Mesenchymal stem cell (in vitro differentiated cells and primary cell): ENCODE results near the gene IL6R.

Source experiments
- DNase-seq: peaks from one replicate; pipeline ENCODE4 v3.0.0-alpha.2; 2013
- H2AFZ ChIP-seq: one replicate; pipeline ENCODE4 v1.6.1; 2013; ENCODE audit warnings: low read depth, mild to moderate bottlenecking, control low read depth, inconsistent platforms, low read length, moderate library complexity
- H2AK5ac ChIP-seq: 2 replicates; pipeline ENCODE4 v1.6.1; 2013; ENCODE audit warnings: low read length, moderate library complexity, mild to moderate bottlenecking, inconsistent platforms; ENCODE audit not compliant: severe bottlenecking
- H2BK120ac ChIP-seq: one replicate; pipeline ENCODE4 v1.6.1; 2013; ENCODE audit warnings: low read depth, mild to moderate bottlenecking, inconsistent platforms, low read length, moderate library complexity
- H2BK12ac ChIP-seq, 2 experiments: one replicate each; pipeline ENCODE4 v1.6.1; 2013; ENCODE audit warnings: inconsistent platforms in 2 of 2, low read length in 2 of 2, mild to moderate bottlenecking in 2 of 2, moderate library complexity in 2 of 2, control low read depth in 1 of 2
- H2BK15ac ChIP-seq: one replicate; pipeline ENCODE4 v1.6.1; 2013; ENCODE audit warnings: mild to moderate bottlenecking, low read depth, inconsistent platforms; ENCODE audit not compliant: poor library complexity, severe bottlenecking
- H2BK5ac ChIP-seq: 2 replicates; pipeline ENCODE4 v1.6.1; 2013; ENCODE audit warnings: low read depth, mild to moderate bottlenecking, low read length, control low read depth, inconsistent platforms; ENCODE audit not compliant: poor library complexity, severe bottlenecking
- H3K14ac ChIP-seq, 2 experiments: one replicate each; pipeline ENCODE4 v1.6.1; 2013; ENCODE audit warnings: inconsistent platforms in 2 of 2, low read length in 2 of 2, control low read depth in 1 of 2, mild to moderate bottlenecking in 1 of 2, moderate library complexity in 1 of 2
- H3K18ac ChIP-seq, 2 experiments: one replicate each; pipeline ENCODE4 v1.6.1; 2013; ENCODE audit warnings: inconsistent platforms in 2 of 2, low read length in 2 of 2, control low read depth in 1 of 2, low read depth in 1 of 2, mild to moderate bottlenecking in 1 of 2
- H3K23ac ChIP-seq, 2 experiments: one replicate each; pipeline ENCODE4 v1.6.1; 2013; ENCODE audit warnings: inconsistent platforms in 2 of 2, low read length in 2 of 2, mild to moderate bottlenecking in 2 of 2, moderate library complexity in 2 of 2, control low read depth in 1 of 2
- H3K27ac ChIP-seq: 2 replicates; pipeline ENCODE4 v1.5.1; 2013; ENCODE audit warnings: mild to moderate bottlenecking, moderate library complexity, low read length, control low read depth, inconsistent platforms; ENCODE audit not compliant: poor library complexity, severe bottlenecking
- H3K27me3 ChIP-seq, 2 experiments: 2 replicates each; pipeline versions ENCODE4 v1.6.1 to v1.7.0; 2013; ENCODE audit warnings: low read length in 2 of 2, mild to moderate bottlenecking in 2 of 2, moderate library complexity in 2 of 2, control low read depth in 1 of 2, inconsistent platforms in 1 of 2; ENCODE audit not compliant: control insufficient read depth in 1 of 2, insufficient read depth in 1 of 2
- H3K36me3 ChIP-seq, 2 experiments: 2 replicates each; pipeline versions ENCODE4 v1.6.1 to v1.7.0; 2013; ENCODE audit warnings: low read length in 2 of 2, control low read depth in 1 of 2, inconsistent platforms in 1 of 2, low read depth in 1 of 2, mild to moderate bottlenecking in 1 of 2; ENCODE audit not compliant: insufficient read depth in 2 of 2, control insufficient read depth in 1 of 2
- H3K4ac ChIP-seq, 2 experiments: one replicate each; pipeline ENCODE4 v1.6.1; 2013; ENCODE audit warnings: inconsistent platforms in 2 of 2, low read length in 2 of 2, mild to moderate bottlenecking in 2 of 2, moderate library complexity in 2 of 2, control low read depth in 1 of 2, low read depth in 1 of 2
- H3K4me1 ChIP-seq: 2 replicates; pipeline ENCODE4 v1.6.1; 2013; ENCODE audit warnings: low read depth, low read length, control low read depth; ENCODE audit not compliant: control insufficient read depth, insufficient read depth
- H3K4me2 ChIP-seq: 2 replicates; pipeline ENCODE4 v1.6.1; 2013; ENCODE audit warnings: low read length, mild to moderate bottlenecking, inconsistent platforms; ENCODE audit not compliant: poor library complexity, severe bottlenecking
- H3K4me3 ChIP-seq, 2 experiments: 2 replicates each; pipeline versions ENCODE4 v1.5.1 to v1.7.0; 2013; ENCODE audit warnings: low read length in 2 of 2, mild to moderate bottlenecking in 2 of 2, control low read depth in 1 of 2, low read depth in 1 of 2; ENCODE audit not compliant: insufficient read depth in 1 of 2
- H3K79me1 ChIP-seq: replicated peaks from 2 replicates; pipeline ENCODE4 v1.6.1; 2013; ENCODE audit warnings: mild to moderate bottlenecking, control low read depth, low read length, inconsistent platforms; ENCODE audit not compliant: poor library complexity, severe bottlenecking
- H3K9ac ChIP-seq: 2 replicates; pipeline ENCODE4 v1.7.0; 2013; ENCODE audit warnings: mild to moderate bottlenecking, low read length, moderate library complexity
- H3K9me3 ChIP-seq: 2 replicates; pipeline ENCODE4 v1.7.0; 2013; ENCODE audit warnings: mild to moderate bottlenecking, low read length; ENCODE audit not compliant: control insufficient read depth
- H4K8ac ChIP-seq: one replicate; pipeline ENCODE4 v1.6.1; 2013; ENCODE audit warnings: inconsistent platforms, mild to moderate bottlenecking, low read length, moderate library complexity
- H4K91ac ChIP-seq: one replicate; pipeline ENCODE4 v1.6.1; 2013; ENCODE audit warnings: mild to moderate bottlenecking, low read length, inconsistent platforms
- WGBS: methylation state at CpG from one replicate; pipeline ENCODE4 v1.1.7; 2013; ENCODE audit warnings: mixed read lengths; 5-methylcytosine and 5-hydroxymethylcytosine counted together

Gene IL6R

DNA sequence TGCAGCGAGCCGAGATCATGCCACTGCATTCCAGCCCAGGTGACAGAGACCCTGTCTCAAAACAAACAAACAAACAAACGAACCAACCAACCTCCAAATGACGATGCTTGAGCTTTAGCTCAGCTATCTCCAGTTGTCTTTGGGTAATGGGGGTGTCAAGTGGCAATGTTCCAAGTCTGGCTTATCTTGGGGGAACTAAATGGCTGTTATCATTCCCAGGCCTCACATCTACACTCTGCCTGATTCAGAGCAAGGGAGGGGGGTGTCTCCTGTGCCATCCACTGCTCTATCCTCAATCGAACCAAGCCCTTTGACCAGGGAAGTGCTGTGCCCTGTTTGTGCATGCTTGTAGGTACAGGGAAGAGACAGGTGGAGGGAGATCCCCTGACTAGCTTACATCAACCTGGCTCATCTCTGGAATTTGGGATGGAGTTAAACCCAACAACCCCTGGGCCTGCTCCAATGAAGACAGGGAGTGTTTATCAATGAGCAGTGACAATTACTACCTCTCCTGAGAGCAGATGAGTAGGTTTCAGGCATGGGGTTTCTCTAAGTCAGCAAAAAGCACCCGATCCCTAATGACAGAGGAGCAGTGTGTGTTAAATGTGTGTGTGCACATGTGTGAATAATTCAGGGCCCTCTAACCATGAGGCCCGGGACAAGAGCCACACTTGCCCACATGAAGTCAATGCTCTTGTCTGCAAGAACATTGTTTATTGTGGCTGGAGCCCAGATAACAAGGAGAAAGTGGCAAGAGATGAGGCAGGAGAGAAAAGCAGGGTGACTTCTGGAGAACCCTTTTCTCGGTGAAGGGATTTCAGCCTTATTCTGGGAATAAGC is 20.3 kb upstream of the IL6R start:
- no peak overlapping the region for H3K27ac ChIP-seq
- no peak overlapping the region for H2BK12ac ChIP-seq
- no peak overlapping the region for H3K14ac ChIP-seq
- H3K18ac ChIP-seq = no peak overlapping the region
- no peak overlapping the region for H3K9ac ChIP-seq
- H2BK5ac ChIP-seq = no peak overlapping the region
- WGBS = 85% methylated on average over 4 of the region's 8 CpGs
- no peak overlapping the region for H2BK120ac ChIP-seq
- H3K36me3 ChIP-seq = no peaks in the 10 kb centered on the region
- no peak overlapping the region for H4K8ac ChIP-seq
- no peaks in the 10 kb centered on the region for H3K4me1 ChIP-seq
- no peak overlapping the region for H3K23ac ChIP-seq
- H3K9me3 ChIP-seq = no peaks in the 10 kb centered on the region
- H4K91ac ChIP-seq = no peak overlapping the region
- no peak overlapping the region for H2AK5ac ChIP-seq
- H3K79me1 ChIP-seq = no peaks in the 10 kb centered on the region
- no peak overlapping the region for H3K4me3 ChIP-seq
- H3K4me2 ChIP-seq = no peak overlapping the region
- no peak overlapping the region for H2AFZ ChIP-seq
- DNase-seq = no peak
- no peak overlapping the region for H2BK15ac ChIP-seq
- H3K4ac ChIP-seq = no peak overlapping the region
- H3K27me3 ChIP-seq = peaks cover 0 to 4% of the 10 kb centered on the region in 2 experiments

DNA sequence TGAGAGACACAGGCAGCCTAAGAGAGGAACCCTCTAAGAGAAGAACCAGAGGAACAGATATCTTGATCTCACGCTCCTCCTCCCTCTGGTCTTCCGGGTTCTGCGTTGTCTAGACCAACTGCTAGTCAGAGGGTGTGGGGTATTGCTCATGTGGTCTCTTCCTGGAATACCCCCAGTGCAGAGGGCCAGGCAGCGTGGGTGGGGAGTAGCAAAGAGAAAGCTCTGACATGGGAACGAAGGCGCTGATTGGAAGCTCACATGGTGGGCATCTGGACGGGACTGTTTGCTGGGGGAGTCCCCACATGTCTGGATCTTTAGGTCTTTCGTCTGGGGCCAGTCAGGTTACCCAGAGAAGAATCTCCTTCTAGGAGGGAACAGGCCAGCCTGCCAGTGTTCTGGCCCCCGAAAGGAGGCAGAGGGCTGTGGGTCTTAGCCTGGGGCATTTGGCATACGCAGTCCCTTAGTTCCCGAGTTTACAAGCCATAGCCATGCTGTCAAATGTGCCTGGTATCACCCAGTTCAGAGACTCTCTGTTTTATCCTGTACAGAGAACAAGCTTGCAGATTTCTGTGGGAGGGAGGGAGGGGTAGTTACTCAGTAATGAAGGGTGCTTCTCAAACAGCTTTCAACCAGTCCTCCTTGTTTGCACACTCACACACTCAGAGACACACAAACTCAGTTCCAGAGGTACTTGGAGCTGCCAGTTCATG is 18.3 kb upstream of the IL6R start:
- WGBS = 88% methylated on average over 11 of the region's 11 CpGs
- Histone ChIP-seq H3K14ac (no peak overlapping the region), H3K36me3 (no peaks in the 10 kb centered on the region)

DNA sequence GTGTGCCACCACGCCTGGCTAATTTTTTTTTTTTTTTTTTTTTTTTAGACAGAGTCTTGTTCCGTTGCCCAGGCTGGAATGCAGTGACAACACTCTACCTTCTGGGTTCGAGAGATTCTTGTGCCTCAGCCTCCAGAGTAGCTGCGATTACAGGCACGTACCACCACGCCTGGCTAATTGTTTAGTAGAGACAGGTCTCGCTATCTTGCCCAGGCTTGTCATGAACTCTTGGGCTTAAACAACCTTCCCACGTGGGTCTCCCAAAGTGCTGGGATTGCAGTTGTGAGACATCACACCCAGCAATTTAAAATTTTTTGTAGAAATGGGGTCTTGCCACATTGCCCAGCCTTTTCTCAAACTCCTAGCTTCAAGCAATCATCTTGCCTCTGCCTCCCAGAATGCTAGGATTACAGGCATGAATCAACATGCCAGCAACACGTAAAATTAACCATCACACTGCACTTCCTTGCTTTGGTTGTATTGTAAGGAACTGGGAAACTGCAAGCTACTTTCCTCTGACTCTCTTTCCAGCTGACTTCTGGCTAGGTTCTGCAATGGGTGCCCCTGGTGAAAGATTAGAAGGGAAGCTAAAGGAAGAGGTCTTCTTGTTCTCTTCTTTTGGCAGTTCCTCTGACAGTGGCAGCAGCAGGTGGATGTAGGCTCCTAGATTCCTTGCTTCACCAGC is 13.9 kb upstream of the IL6R start:
- Histone ChIP-seq H2BK5ac (no peak overlapping the region), H2AFZ (no peak overlapping the region), H3K4me2 (no peak overlapping the region), H3K27me3 (peaks cover 0 to 2% of the 10 kb centered on the region in 2 experiments), H3K23ac (no peak overlapping the region), H3K18ac (no peak overlapping the region), H3K27ac (no peak overlapping the region), H2BK15ac (no peak overlapping the region), H4K91ac (no peak overlapping the region), H4K8ac (no peak overlapping the region), H3K4me3 (no peak overlapping the region), H3K79me1 (no peaks in the 10 kb centered on the region), H3K4me1 (no peaks in the 10 kb centered on the region), H2AK5ac (no peak overlapping the region), H3K4ac (no peak overlapping the region), H3K9me3 (no peaks in the 10 kb centered on the region), H2BK120ac (no peak overlapping the region), H3K14ac (no peak overlapping the region), H3K9ac (no peak overlapping the region), H3K36me3 (no peaks in the 10 kb centered on the region), H2BK12ac (no peak overlapping the region)
- DNase-seq = no peak
- 91% methylated on average over 8 of the region's 9 CpGs for WGBS

More for the DNA sequence above, 18.3 kb upstream of the IL6R start:
- Histone ChIP-seq H2BK5ac (no peak overlapping the region), H4K8ac (no peak overlapping the region), H3K18ac (no peak overlapping the region), H3K79me1 (no peaks in the 10 kb centered on the region), H3K27me3 (peaks cover 0 to 6% of the 10 kb centered on the region in 2 experiments), H3K4ac (no peak overlapping the region), H3K9me3 (no peaks in the 10 kb centered on the region), H2AFZ (no peak overlapping the region), H3K23ac (no peak overlapping the region), H3K27ac (no peak overlapping the region), H3K4me3 (no peak overlapping the region), H2AK5ac (no peak overlapping the region), H2BK120ac (no peak overlapping the region), H3K4me2 (no peak overlapping the region), H2BK12ac (no peak overlapping the region), H4K91ac (no peak overlapping the region), H2BK15ac (no peak overlapping the region), H3K9ac (peak overlapping the region; percentile 66), H3K4me1 (no peaks in the 10 kb centered on the region)
- no peak for DNase-seq

DNA sequence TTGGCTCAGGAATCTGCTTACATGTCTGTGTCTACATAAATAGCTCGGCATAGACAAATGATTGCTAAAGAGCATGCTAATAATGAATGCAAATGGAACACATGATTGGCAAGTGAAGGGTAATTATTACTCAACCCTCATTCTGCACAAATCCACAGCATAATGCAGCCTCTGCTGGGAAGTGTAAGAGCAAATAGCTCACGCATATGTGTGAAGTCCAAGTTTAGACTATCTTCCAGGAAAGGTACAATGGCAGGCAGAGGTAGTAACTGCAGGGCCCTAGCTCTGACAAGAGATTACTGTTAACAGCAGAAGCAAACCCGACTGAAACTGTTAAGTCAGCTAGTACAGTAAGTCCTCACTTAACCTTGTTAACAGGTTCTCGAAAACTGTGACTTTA is 7.0 kb upstream of the IL6R start:
- H3K4me1 ChIP-seq = peaks cover 2% of the 10 kb centered on the region
- no peak overlapping the region for H4K91ac ChIP-seq
- no peak for DNase-seq
- no peak overlapping the region for H2BK15ac ChIP-seq
- H2BK12ac ChIP-seq = no peak overlapping the region
- peak overlapping the region in 1 of 2 experiments; percentile 1 for H3K23ac ChIP-seq
- no peak overlapping the region for H3K14ac ChIP-seq
- no peak overlapping the region for H3K4ac ChIP-seq
- H3K4me2 ChIP-seq = no peak overlapping the region
- H3K9me3 ChIP-seq = no peaks in the 10 kb centered on the region
- H3K27ac ChIP-seq = no peak overlapping the region
- H3K9ac ChIP-seq = no peak overlapping the region
- H4K8ac ChIP-seq = no peak overlapping the region
- no peak overlapping the region for H2BK5ac ChIP-seq
- no peak overlapping the region for H3K4me3 ChIP-seq
- H3K18ac ChIP-seq = no peak overlapping the region
- no peaks in the 10 kb centered on the region for H3K36me3 ChIP-seq
- H2AFZ ChIP-seq = no peak overlapping the region
- no peak overlapping the region for H2BK120ac ChIP-seq
- 99% methylated on average over 4 of the region's 4 CpGs for WGBS
- H2AK5ac ChIP-seq = no peak overlapping the region
- H3K79me1 ChIP-seq = no peaks in the 10 kb centered on the region
- H3K27me3 ChIP-seq = no peaks in the 10 kb centered on the region
